ENCODE data around the gene PCGF1. TPM values are rescaled to one million over a fixed set of nuclear protein-coding genes. Genes with fewer than 3 reads are reported as not detected.

The PCGF1 gene
- total and polyA plus RNA-seq, 2 of the 13 experiments (the other 11 are each of a cell fraction or from before 2014, with no cell fraction given) = 20.4 to 22.6 TPM

GRCh38 chr2:74498500-74499266, 8.8 kb downstream of the PCGF1 start (continued):
- TF ChIP-seq HNRNPH1 (optimal IDR thresholded peaks at IDR 0.05; ENCODE audit: low read depth, low read length) (peak; percentile 8), SRSF9 (IDR thresholded peaks at IDR 0.05; ENCODE audit: borderline replicate concordance, insufficient read depth, low read depth, low read length, poor library complexity, severe bottlenecking) (no peak), ZFP90 (CRISPR knock-in tag; IDR thresholded peaks at IDR 0.05; ENCODE audit: borderline replicate concordance) (no peak), TARDBP (CRISPR knock-in tag; IDR thresholded peaks at IDR 0.05) (no peak), KDM6A (CRISPR knock-in tag; IDR thresholded peaks at IDR 0.05; ENCODE audit: low read depth) (no peak), GMEB2 (CRISPR knock-in tag; IDR thresholded peaks at IDR 0.05; ENCODE audit: low read depth) (no peak), HMG20B (CRISPR knock-in tag; conservative IDR thresholded peaks at IDR 0.05) (no peak), NPAS2 (CRISPR knock-in tag; IDR thresholded peaks at IDR 0.05; ENCODE audit: borderline replicate concordance) (no peak), NR2C2 (CRISPR knock-in tag; IDR thresholded peaks at IDR 0.05; ENCODE audit: borderline replicate concordance) (0 out of 2 replicates have a peak, but pooled peaks have one; percentile 4), TBL1XR1 (IDR thresholded peaks at IDR 0.05; ENCODE audit: borderline replicate concordance, low read length, partially characterized antibody) (no peak), BCL3 (CRISPR knock-in tag; IDR thresholded peaks at IDR 0.05) (no peak), ZC3H13 (CRISPR knock-in tag; IDR thresholded peaks at IDR 0.05) (0 out of 2 replicates have a peak, but pooled peaks have one; percentile 13), MBD4 (IDR thresholded peaks at IDR 0.05; ENCODE audit: borderline replicate concordance, low read length) (no peak), ZFP36L2 (CRISPR knock-in tag; IDR thresholded peaks at IDR 0.05) (no peak), BHLHE40 (IDR thresholded peaks at IDR 0.05; ENCODE audit: low read length) (no peak), MNT (IDR thresholded peaks at IDR 0.05) (no peak), REST (IDR thresholded peaks at IDR 0.05; ENCODE audit: borderline replicate concordance in 1 of 2, low read depth in 1 of 2, low read length in 2 of 2) (no peak), GRHL1 (CRISPR knock-in tag; conservative IDR thresholded peaks at IDR 0.05) (no peak), ZNF572 (CRISPR knock-in tag; IDR thresholded peaks at IDR 0.05) (no peak)
